H1 (cell line): Measurements from ENCODE around the gene LIPC. TPM values are rescaled to one million over a fixed set of nuclear protein-coding genes. Genes with fewer than 3 reads are reported as not detected.

Experiments
- CTCF ChIA-PET: fragments of 300-600 bp; sonication (Branson Sonifier 250); formaldehyde crosslinking; loops from one replicate; lab custom pipeline; 2021; ENCODE audit not compliant: partially characterized antibody; lab: Charles Lee
- POLR2A ChIA-PET: fragments of 300-600 bp; sonication (Branson Sonifier 250); formaldehyde crosslinking; loops from one replicate; lab custom pipeline; 2021; ENCODE audit warnings: inconsistent platforms; ENCODE audit not compliant: partially characterized antibody; lab: Charles Lee
- DNase-seq, 2 experiments: peaks; one replicate each; pipeline versions ENCODE4 v3.0.0 to v3.0.0-alpha.2; 2010 to 2022; ENCODE audit warnings: low spot score in 2 of 2, low read depth in 1 of 2, mixed read lengths in 1 of 2
- FAIRE-seq: peaks from 2 replicates; lab custom pipeline; 2011; peaks lifted over from hg19 to GRCh38; lab: Jason Lieb, UNC
- H2AFZ ChIP-seq: 2 replicates; pipeline ENCODE4 v1.8.1; 2012; ENCODE audit warnings: low read length, inconsistent platforms
- H2AK5ac ChIP-seq: 2 replicates; pipeline ENCODE4 v1.6.1; 2013; ENCODE audit warnings: low read depth, low read length
- H2BK120ac ChIP-seq: replicated peaks from 2 replicates; pipeline ENCODE3; 2013; ENCODE audit warnings: low read depth, low read length, inconsistent platforms
- H2BK12ac ChIP-seq: 2 replicates; pipeline ENCODE4 v1.6.1; 2013; ENCODE audit warnings: low read depth, low read length
- H2BK15ac ChIP-seq: 2 replicates; pipeline ENCODE4 v1.6.1; 2013; ENCODE audit warnings: low read length
- H2BK20ac ChIP-seq: 2 replicates; pipeline ENCODE4 v1.6.1; 2013; ENCODE audit warnings: low read length
- H2BK5ac ChIP-seq: 2 replicates; pipeline ENCODE4 v1.6.1; 2013; ENCODE audit warnings: low read depth, low read length
- H3K14ac ChIP-seq: 2 replicates; pipeline ENCODE4 v1.6.1; 2013; ENCODE audit warnings: inconsistent platforms; ENCODE audit not compliant: insufficient read length
- H3K18ac ChIP-seq: 2 replicates; pipeline ENCODE4 v1.6.1; 2013; ENCODE audit warnings: low read length; ENCODE audit errors: extremely low read depth
- H3K23ac ChIP-seq: 2 replicates; pipeline ENCODE4 v1.6.1; 2013; ENCODE audit warnings: inconsistent platforms; ENCODE audit not compliant: insufficient read length
- H3K23me2 ChIP-seq: 2 replicates; pipeline ENCODE4 v1.6.1; 2013; ENCODE audit warnings: low read depth, low read length
- H3K27ac ChIP-seq: 2 replicates; pipeline ENCODE4 v1.6.1; 2011; ENCODE audit warnings: low read depth, low read length, inconsistent platforms
- H3K27me3 ChIP-seq, 4 experiments: replicated peaks in 1 of 4; 1 replicate in 1 of 4; 2 replicates in 3 of 4; pipeline versions ENCODE4 v1.6.1 to v1.8.1; 2011 to 2013; ENCODE audit warnings: low read length in 3 of 4, mild to moderate bottlenecking in 3 of 4, inconsistent platforms in 2 of 4, mixed read lengths in 2 of 4, moderate library complexity in 1 of 4; ENCODE audit not compliant: control insufficient read depth in 3 of 4, insufficient read depth in 3 of 4; ENCODE audit errors: extremely low read depth in 1 of 4
- H3K36me3 ChIP-seq, 4 experiments: 2 replicates each; pipeline versions ENCODE4 v1.6.1 to v1.8.1; 2011 to 2013; ENCODE audit warnings: mild to moderate bottlenecking in 4 of 4, low read length in 3 of 4, moderate library complexity in 2 of 4, control low read depth in 1 of 4, inconsistent platforms in 1 of 4; ENCODE audit not compliant: insufficient read depth in 4 of 4, control insufficient read depth in 2 of 4
- H3K4ac ChIP-seq: replicated peaks from 2 replicates; pipeline ENCODE3; 2013; ENCODE audit warnings: low read length, low read depth, mixed read lengths, inconsistent platforms; ENCODE audit not compliant: insufficient read length
- H3K4me1 ChIP-seq, 4 experiments: replicated peaks in 1 of 4; 1 replicate in 1 of 4; 2 replicates in 3 of 4; pipeline versions ENCODE4 v1.6.1 to v1.8.1; 2011 to 2013; ENCODE audit warnings: low read length in 3 of 4, inconsistent platforms in 2 of 4, mixed read lengths in 1 of 4; ENCODE audit not compliant: insufficient read depth in 4 of 4, control insufficient read depth in 3 of 4
- H3K4me2 ChIP-seq, 2 experiments: 2 replicates each; pipeline versions ENCODE4 v1.6.1 to v1.8.1; 2011 to 2013; ENCODE audit warnings: low read depth in 2 of 2, low read length in 2 of 2, control low read depth in 1 of 2, inconsistent platforms in 1 of 2, mild to moderate bottlenecking in 1 of 2; ENCODE audit not compliant: insufficient read depth in 1 of 2
- H3K4me3 ChIP-seq, 4 experiments: fragments of 200-600, 300-600 bp in 1 of 4; sonication (generic), shearing (Covaris generic), sonication (Bioruptor Twin) in 1 of 4; 2 replicates each; pipeline versions ENCODE4 v1.5.1 to v1.8.1; 2011 to 2016; ENCODE audit warnings: low read length in 4 of 4, low read depth in 3 of 4, control low read depth in 2 of 4, inconsistent platforms in 2 of 4, mild to moderate bottlenecking in 2 of 4, mixed read lengths in 1 of 4, moderate library complexity in 1 of 4; ENCODE audit not compliant: insufficient read depth in 2 of 4; ENCODE audit errors: extremely low read depth in 1 of 4
- H3K56ac ChIP-seq: replicated peaks from 2 replicates; pipeline ENCODE3; 2013; ENCODE audit warnings: low read depth, mild to moderate bottlenecking, mixed read lengths, low read length, inconsistent platforms; ENCODE audit not compliant: insufficient read length
- H3K79me1 ChIP-seq: 2 replicates; pipeline ENCODE4 v1.6.1; 2013; ENCODE audit warnings: low read depth, low read length, control low read depth
- H3K79me2 ChIP-seq, 2 experiments: 2 replicates each; pipeline versions ENCODE4 v1.6.1 to v1.8.1; 2012 to 2013; ENCODE audit warnings: low read length in 2 of 2, mild to moderate bottlenecking in 2 of 2, inconsistent platforms in 1 of 2; ENCODE audit not compliant: insufficient read depth in 2 of 2, control insufficient read depth in 1 of 2
- H3K9ac ChIP-seq, 4 experiments: replicated peaks in 1 of 4; 1 replicate in 1 of 4; 2 replicates in 3 of 4; pipeline versions ENCODE4 v1.6.1 to v1.8.1; 2011 to 2013; ENCODE audit warnings: low read depth in 3 of 4, low read length in 3 of 4, control low read depth in 2 of 4, mild to moderate bottlenecking in 2 of 4, moderate library complexity in 2 of 4, inconsistent platforms in 1 of 4; ENCODE audit errors: extremely low read depth in 1 of 4
- H3K9me3 ChIP-seq, 2 experiments: 2 replicates each; pipeline versions ENCODE4 v1.6.1 to v1.8.1; 2012 to 2013; ENCODE audit warnings: mild to moderate bottlenecking in 2 of 2, moderate library complexity in 2 of 2, control low read depth in 1 of 2, inconsistent platforms in 1 of 2, low read depth in 1 of 2, low read length in 1 of 2, mixed read lengths in 1 of 2; ENCODE audit not compliant: insufficient read depth in 2 of 2
- H4K20me1 ChIP-seq, 2 experiments: replicated peaks in 1 of 2; 2 replicates each; pipeline versions ENCODE3 to v1.8.1; 2011 to 2013; ENCODE audit warnings: inconsistent platforms in 2 of 2, low read length in 2 of 2, mild to moderate bottlenecking in 1 of 2; ENCODE audit not compliant: insufficient read depth in 2 of 2, control insufficient read depth in 1 of 2
- H4K5ac ChIP-seq: 2 replicates; pipeline ENCODE4 v1.6.1; 2013; ENCODE audit warnings: low read length, low read depth, mixed read lengths, inconsistent platforms; ENCODE audit not compliant: insufficient read length
- H4K8ac ChIP-seq: 2 replicates; pipeline ENCODE4 v1.8.0; 2013; ENCODE audit warnings: mild to moderate bottlenecking, moderate library complexity, low read length, inconsistent platforms; ENCODE audit not compliant: insufficient read depth; ENCODE audit errors: extremely low read depth
- H4K91ac ChIP-seq: replicated peaks from 2 replicates; pipeline ENCODE3; 2013; ENCODE audit warnings: low read length, mixed read lengths, inconsistent platforms; ENCODE audit not compliant: insufficient read length
- ATF2 ChIP-seq: IDR thresholded peaks from 2 replicates; pipeline ENCODE4 v1.6.1; 2012; ENCODE audit warnings: low read length, inconsistent platforms
- CHD1 ChIP-seq: IDR thresholded peaks from 2 replicates; pipeline ENCODE4 v1.6.1; 2012; ENCODE audit warnings: low read depth, low read length, improper control_type of control experiment
- CTCF ChIP-seq, 3 experiments: IDR thresholded peaks; 1 replicate in 2 of 3; 2 replicates in 1 of 3; pipeline versions ENCODE4 v1.5.1 to v1.6.1; 2011; ENCODE audit warnings: low read length in 3 of 3, mild to moderate bottlenecking in 3 of 3, inconsistent platforms in 2 of 3, low read depth in 1 of 3, moderate library complexity in 1 of 3; ENCODE audit not compliant: insufficient read depth in 1 of 3; ENCODE audit errors: control extremely low read depth in 1 of 3
- KDM4A ChIP-seq: IDR thresholded peaks from one replicate; pipeline ENCODE4 v1.7.1; 2012; ENCODE audit warnings: low read depth, mild to moderate bottlenecking, moderate library complexity, low read length, inconsistent platforms; ENCODE audit not compliant: severe bottlenecking
- PHF8 ChIP-seq: fragments of 200-600 bp; sonication (generic); conservative IDR thresholded peaks from 2 replicates; pipeline ENCODE4 v1.7.1; 2012; ENCODE audit warnings: low read depth, mild to moderate bottlenecking, inconsistent platforms, low read length, moderate library complexity
- POLR2A ChIP-seq, 2 experiments: IDR thresholded peaks; 1 replicate in 1 of 2; 2 replicates in 1 of 2; pipeline ENCODE4 v1.6.1; 2011; ENCODE audit warnings: low read depth in 2 of 2, low read length in 2 of 2, mild to moderate bottlenecking in 2 of 2; ENCODE audit errors: control extremely low read depth in 1 of 2
- TEAD4 ChIP-seq: IDR thresholded peaks from 2 replicates; pipeline ENCODE4 v1.6.1; 2012; ENCODE audit warnings: low read depth, low read length, inconsistent platforms, mixed read lengths
- WGBS, 2 experiments: shearing (Covaris generic) in 1 of 2; methylation state at CpG; one replicate each; pipeline versions ENCODE4 v1.1.6 to v1.1.7; 2013 to 2015; ENCODE audit warnings: low lambda C conversion rate in 2 of 2, mixed read lengths in 2 of 2, inconsistent platforms in 1 of 2, low coverage in 1 of 2, missing lambda C conversion rate in 1 of 2; ENCODE audit not compliant: insufficient replicate concordance in 2 of 2, insufficient coverage in 1 of 2, insufficient read length in 1 of 2; ENCODE audit errors: extremely low coverage in 1 of 2, missing lambda C conversion rate in 1 of 2; 5-methylcytosine and 5-hydroxymethylcytosine counted together
- polyA plus RNA-seq, 7 experiments: library from polyadenylated mRNA; depleted of rRNA in 3 of 7; stranded (reverse) in 5 of 7; unstranded in 2 of 7; fragments of >200 nt in 5 of 7; fragments of 200-250 nt in 2 of 7; gene quantifications; 1 replicate in 5 of 7; 2 replicates in 1 of 7; 4 replicates in 1 of 7; pipeline versions ENCODE4 v1.2.1 to v1.2.3, GENCODE V29; 2011 to 2013; ENCODE audit warnings: missing spikeins in 2 of 7, mixed read lengths in 2 of 7
- total RNA-seq: library from RNA; stranded (reverse); fragmentation: NEBNext Ultra II Directional; extraction: Animal tissue kit (Norgen Biotek cat#: 25700); gene quantifications from 2 replicates; pipeline ENCODE4 v1.2.1, GENCODE V29; 2021
- TF ChIP-seq, protein P1 (sequence below): IDR thresholded peaks from 2 replicates; pipeline ENCODE4 v1.6.1; 2012; ENCODE audit warnings: inconsistent platforms

Gene LIPC
- total and polyA plus RNA-seq, 2 of the 8 experiments (the other 6 are each of a cell fraction or from before 2014, with no cell fraction given), result not detected

GRCh38 chr15:58437531-58438105 lies 5.8 kb downstream of the LIPC start:
- H3K27me3 ChIP-seq, result no peaks in the 10 kb centered on the region
- no peak for FAIRE-seq
- H3K36me3 ChIP-seq, result no peaks in the 10 kb centered on the region
- no peak overlapping the region for H2AFZ ChIP-seq
- H3K27ac ChIP-seq, result no peak overlapping the region
- H3K23me2 ChIP-seq, result no peaks in the 10 kb centered on the region
- WGBS, 2 experiments, result 90% methylated on average over 9 of the region's 9 CpGs; no CpG with 5 or more reads in 1 of the 2 experiments
- H2BK12ac ChIP-seq, result no peak overlapping the region
- ChIA-PET CTCF (interaction anchor here (0.9 to 1.1 kb wide), 2 partner anchors 115 to 163 kb away, joined by 3 read pairs; no protein-coding TSS in a partner anchor), POLR2A (interaction anchor here (0.6 kb wide), 1 partner anchor 290 kb away, joined by 3 read pairs; no protein-coding TSS in a partner anchor)
- H3K9me3 ChIP-seq, result no peaks in the 10 kb centered on the region
- H3K4me2 ChIP-seq, result no peak overlapping the region
- H2BK20ac ChIP-seq, result no peak overlapping the region
- DNase-seq, result no peak
- H2AK5ac ChIP-seq, result no peak overlapping the region
- no peak overlapping the region for H2BK15ac ChIP-seq
- H4K20me1 ChIP-seq, result no peaks in the 10 kb centered on the region
- no peak overlapping the region for H3K14ac ChIP-seq
- H3K9ac ChIP-seq, result no peak overlapping the region
- H3K4ac ChIP-seq, result no peak overlapping the region
- peaks cover 3 to 16% (median 6%) of the 10 kb centered on the region in 4 experiments; a peak in 6 of 7 replicates for H3K4me1 ChIP-seq
- H3K56ac ChIP-seq, result no peak overlapping the region
- H3K4me3 ChIP-seq, result no peak overlapping the region
- no peak overlapping the region for H3K23ac ChIP-seq
- no peaks in the 10 kb centered on the region for H3K79me1 ChIP-seq
- no peak overlapping the region for H3K18ac ChIP-seq
- no peak overlapping the region for H2BK120ac ChIP-seq
- H2BK5ac ChIP-seq, result no peak overlapping the region
- no peak overlapping the region for H4K5ac ChIP-seq
- no peak overlapping the region for H4K91ac ChIP-seq
- no peak overlapping the region; the same call in 1 of the 2 replicates for H4K8ac ChIP-seq
- no peaks in the 10 kb centered on the region for H3K79me2 ChIP-seq
- TF ChIP-seq ATF2, result no peak
- TF ChIP-seq POLR2A (IDR thresholded peaks at IDR 0.05; ENCODE audit: control extremely low read depth in 1 of 2, low read depth in 2 of 2, low read length in 2 of 2), result no peak
- no peak for TF ChIP-seq KDM4A
- TF ChIP-seq PHF8, result no peak
- TF ChIP-seq CHD1, result no peak
- no peak for TF ChIP-seq CTCF (IDR thresholded peaks at IDR 0.05; ENCODE audit: control extremely low read depth in 1 of 3, insufficient read depth in 1 of 3, low read depth in 1 of 3, low read length in 3 of 3)
- TF ChIP-seq TEAD4, result no peak
- TF ChIP-seq, protein P1, sequence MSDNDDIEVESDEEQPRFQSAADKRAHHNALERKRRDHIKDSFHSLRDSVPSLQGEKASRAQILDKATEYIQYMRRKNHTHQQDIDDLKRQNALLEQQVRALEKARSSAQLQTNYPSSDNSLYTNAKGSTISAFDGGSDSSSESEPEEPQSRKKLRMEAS, result no peak
